Mesodermal cell (in vitro differentiated cells): ENCODE results near the gene PRRT1. TPM values are rescaled to one million over a fixed set of nuclear protein-coding genes. Genes with fewer than 3 reads are reported as not detected.

Experiments
- H3K27ac ChIP-seq: 2 replicates; pipeline ENCODE4 v1.7.0; 2013; ENCODE audit warnings: mild to moderate bottlenecking, low read depth, low read length, moderate library complexity; ENCODE audit not compliant: severe bottlenecking
- H3K36me3 ChIP-seq: 2 replicates; pipeline ENCODE4 v1.7.1; 2013; ENCODE audit warnings: mild to moderate bottlenecking, low read length, moderate library complexity; ENCODE audit not compliant: control insufficient read depth, insufficient read depth
- H3K4me1 ChIP-seq: one replicate; pipeline ENCODE4 v1.7.1; 2013; ENCODE audit warnings: mild to moderate bottlenecking, low read length; ENCODE audit not compliant: insufficient read depth, control insufficient read depth, poor library complexity, severe bottlenecking
- H3K4me3 ChIP-seq: 2 replicates; pipeline ENCODE4 v1.7.0; 2013; ENCODE audit warnings: low read length, control low read depth, mild to moderate bottlenecking; ENCODE audit not compliant: insufficient read depth, poor library complexity, severe bottlenecking; ENCODE audit errors: extremely low read depth
- H3K9me3 ChIP-seq: 2 replicates; pipeline ENCODE4 v1.7.1; 2013; ENCODE audit warnings: mild to moderate bottlenecking, low read length, moderate library complexity; ENCODE audit not compliant: control insufficient read depth
- WGBS, 2 experiments: methylation state at CpG; one replicate each; pipeline ENCODE4 v1.1.5; 2013; ENCODE audit warnings: missing lambda C conversion rate in 2 of 2; ENCODE audit not compliant: insufficient coverage in 2 of 2; 5-methylcytosine and 5-hydroxymethylcytosine counted together
- polyA plus RNA-seq, 2 experiments: library from polyadenylated mRNA; stranded (reverse); fragments of 50-300 nt; gene quantifications; one replicate each; pipeline ENCODE4 v1.2.3, GENCODE V29; 2013

The PRRT1 gene
- 4.9 TPM for polyA plus RNA-seq (2013, experiment 1 of 2)
- polyA plus RNA-seq (2013, experiment 2 of 2), result 3.4 TPM

DNA sequence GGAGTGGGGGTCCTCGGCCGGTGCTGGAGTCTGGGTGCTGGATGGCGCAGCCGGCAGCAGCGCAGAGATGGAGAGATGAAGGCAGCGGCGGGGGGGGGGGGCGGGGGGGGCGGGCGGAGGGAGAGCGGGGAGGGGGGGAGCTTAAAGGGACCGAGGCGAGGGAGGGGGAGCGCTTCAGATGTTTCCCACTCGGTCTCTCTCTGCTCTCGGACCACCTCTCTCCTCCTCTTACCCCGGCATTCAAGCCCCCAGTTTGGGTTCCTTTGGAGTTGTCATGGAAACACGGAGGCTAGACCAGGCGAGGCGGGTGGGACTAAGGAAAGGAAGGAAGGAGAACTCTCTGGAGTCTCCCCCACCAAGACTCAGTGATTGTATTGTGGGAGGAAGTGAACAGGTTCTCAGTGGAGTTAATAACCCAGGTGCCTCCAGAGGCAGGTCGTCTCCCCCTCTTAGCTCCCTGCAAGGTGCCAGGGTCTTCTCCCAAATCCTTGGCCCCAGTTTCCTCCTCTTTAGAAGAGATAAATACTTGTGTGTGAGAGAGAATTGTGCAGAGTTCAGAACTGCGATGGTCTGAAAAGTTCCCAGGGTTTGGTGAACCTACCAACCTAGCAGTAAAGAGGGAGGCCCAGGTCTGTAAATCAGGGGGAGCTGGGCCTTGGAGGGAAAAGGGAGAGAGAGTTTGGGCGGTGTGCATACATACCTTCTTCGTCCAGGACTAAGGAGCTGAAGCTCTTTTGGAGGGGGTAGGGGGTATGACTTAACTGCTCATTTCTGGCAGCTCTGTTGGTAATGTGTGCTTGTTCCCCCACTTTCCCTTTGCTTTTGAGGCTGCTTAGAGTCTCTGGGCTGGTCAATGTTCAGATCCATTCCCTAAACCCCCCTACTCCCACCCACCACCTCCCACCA lies at the start of gene PRRT1:
PRRT1 (minus strand) TSS at position 77 of the 906 bp plus-strand sequence. CDS start 112 bp downstream, outside the sequence.
- Histone ChIP-seq H3K27ac (peak within 1 kb of the TSS; percentile 98), H3K36me3 (peaks cover 20% of the 10 kb centered on the region), H3K9me3 (no peaks in the 10 kb centered on the region), H3K4me1 (peaks cover 22% of the 10 kb centered on the region), H3K4me3 (peak within 1 kb of the TSS; percentile 95)
- 22 to 33% methylated on average over 1 to 3 of the region's 24 CpGs for WGBS, 2 experiments

DNA sequence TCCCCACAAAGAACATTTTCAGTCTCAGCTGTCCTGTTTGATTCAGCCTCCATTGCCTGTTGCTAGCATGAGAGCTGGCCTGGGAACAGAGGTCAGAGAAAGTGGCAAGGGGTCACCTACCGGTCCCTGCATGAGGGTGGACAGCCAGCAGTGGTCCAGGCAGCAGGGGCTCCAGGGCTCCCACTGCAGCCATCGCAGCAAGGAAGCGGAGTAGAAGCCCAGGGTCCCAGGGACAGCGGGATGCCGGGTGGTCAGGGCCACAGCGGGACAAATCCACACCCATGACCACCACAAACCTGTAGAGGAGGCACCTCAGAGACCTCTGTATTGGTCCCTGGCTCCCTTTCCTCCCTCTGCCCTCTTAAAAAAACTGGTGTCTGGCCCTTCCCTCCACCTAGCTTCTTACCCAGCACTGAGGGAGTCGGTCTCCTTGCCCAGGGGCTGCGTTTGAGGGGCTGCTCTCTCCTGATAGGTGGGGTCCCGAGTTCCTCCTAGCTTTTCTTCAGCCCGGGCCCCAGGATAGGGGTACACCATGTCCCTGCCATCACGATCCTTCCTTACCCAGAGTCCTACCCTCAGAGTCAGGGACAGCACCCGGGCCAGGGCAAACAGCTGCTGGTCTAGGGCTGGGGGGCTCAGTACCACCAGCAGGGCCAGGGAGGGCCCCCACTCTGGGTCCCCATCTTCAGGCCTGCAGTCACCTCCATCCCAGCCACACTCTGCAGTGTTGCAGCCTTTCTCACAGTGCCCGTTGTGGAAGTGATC lies 49.2 kb upstream of the PRRT1 start:
- no peak overlapping the region for H3K27ac ChIP-seq
- peaks cover 7% of the 10 kb centered on the region for H3K4me1 ChIP-seq
- WGBS, 2 experiments, result 84 to 88% methylated on average over 10 to 11 of the region's 13 CpGs
- H3K9me3 ChIP-seq, result no peaks in the 10 kb centered on the region
- H3K36me3 ChIP-seq, result no peaks in the 10 kb centered on the region
- no peak overlapping the region for H3K4me3 ChIP-seq

DNA sequence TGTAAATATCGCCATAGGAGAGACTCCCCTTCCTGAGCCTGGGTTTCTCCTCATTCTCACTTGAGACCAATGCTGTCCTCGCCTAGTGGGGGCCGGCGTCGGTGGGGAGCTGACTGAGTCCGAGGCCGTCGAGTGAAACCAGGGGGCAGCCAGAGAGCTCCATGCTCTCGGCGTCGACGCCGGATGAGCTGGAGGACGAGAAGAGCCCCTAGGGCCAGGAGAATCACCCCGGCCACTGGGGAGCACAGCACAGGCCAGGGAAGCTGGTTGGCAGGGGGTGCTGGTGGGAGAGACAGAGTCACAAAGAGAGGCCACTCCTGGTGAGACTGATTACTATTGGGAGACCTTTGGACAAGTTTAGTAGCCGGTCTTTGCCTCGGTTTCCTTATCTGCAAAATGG lies 47.1 kb upstream of the PRRT1 start:
- H3K4me3 ChIP-seq, result no peak overlapping the region
- H3K27ac ChIP-seq, result no peak overlapping the region
- peaks cover 14% of the 10 kb centered on the region for H3K4me1 ChIP-seq
- no peaks in the 10 kb centered on the region for H3K9me3 ChIP-seq
- H3K36me3 ChIP-seq, result no peaks in the 10 kb centered on the region
- 91 to 94% methylated on average over 16 to 17 of the region's 17 CpGs for WGBS, 2 experiments

DNA sequence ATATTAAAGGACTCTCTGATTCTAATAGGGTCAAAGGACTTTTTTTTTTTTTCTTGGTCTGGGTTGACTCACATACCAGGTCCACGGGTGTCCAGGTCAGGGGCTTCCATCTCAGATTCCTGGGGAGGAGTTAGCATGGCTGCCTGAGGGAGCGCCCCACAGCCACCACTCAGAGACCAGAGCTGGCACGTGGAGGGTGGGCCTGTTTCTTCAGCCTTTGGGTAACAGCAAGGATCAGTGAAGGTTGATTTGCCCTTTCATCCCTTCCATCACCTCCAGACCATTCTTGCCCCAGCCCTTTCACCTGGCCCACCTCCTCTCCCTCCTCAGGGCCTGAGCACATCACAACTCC lies 46.6 kb upstream of the PRRT1 start:
- WGBS, 2 experiments, result 94 to 100% methylated on average over 1 to 2 of the region's 3 CpGs
- H3K27ac ChIP-seq, result no peak overlapping the region
- H3K4me3 ChIP-seq, result no peak overlapping the region

DNA sequence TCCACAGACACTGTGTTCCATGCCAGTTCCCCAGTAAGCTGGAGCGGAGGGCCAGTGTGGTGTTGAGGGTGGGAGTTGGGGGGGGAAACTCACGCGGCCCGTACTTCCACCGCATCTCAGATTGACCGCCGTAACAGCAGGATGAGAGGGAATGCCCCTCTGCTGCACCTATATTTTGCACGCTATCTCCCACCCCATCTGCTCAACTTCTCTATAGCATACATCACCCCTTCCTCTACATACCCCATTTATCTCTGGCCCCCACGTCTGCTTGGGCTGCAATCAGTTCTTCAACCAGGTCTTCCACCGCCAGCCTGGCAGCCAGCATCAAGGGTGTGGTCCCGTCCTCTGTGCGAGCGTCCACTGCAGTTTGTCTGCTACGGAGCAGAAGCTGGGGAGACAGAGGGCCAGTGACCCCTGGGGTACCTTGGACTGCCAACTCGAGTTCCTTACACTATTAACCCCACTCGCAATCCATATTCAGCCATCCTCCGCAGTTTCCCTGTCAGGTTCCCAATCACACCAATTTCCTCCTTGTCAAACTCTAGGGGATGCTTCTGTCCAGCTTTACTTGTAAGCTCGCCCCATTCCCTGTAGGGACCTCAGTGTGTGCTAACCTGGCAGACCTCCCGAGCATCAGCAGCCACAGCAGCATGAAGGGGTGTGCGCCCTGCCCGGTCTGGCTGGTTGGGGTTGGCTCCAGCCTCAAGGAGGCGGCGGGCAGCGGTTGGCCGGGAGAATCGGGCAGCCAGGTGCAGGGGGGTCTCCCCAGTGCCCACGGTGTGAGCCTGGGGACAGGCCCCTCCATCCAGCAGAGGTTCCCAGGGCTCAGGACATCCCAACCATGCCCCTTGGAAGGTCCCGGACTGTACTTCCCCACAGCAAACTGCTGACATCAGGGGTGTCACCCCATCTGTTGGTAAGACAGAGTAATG lies 45.2 kb upstream of the PRRT1 start:
- Histone ChIP-seq H3K4me1 (peaks cover 31% of the 10 kb centered on the region), H3K36me3 (no peaks in the 10 kb centered on the region), H3K9me3 (no peaks in the 10 kb centered on the region), H3K4me3 (peak overlapping the region; percentile 63), H3K27ac (peak overlapping the region; percentile 100)
- WGBS, 2 experiments, result 87 to 92% methylated on average over 17 to 26 of the region's 28 CpGs

More for the DNA sequence above, 46.6 kb upstream of the PRRT1 start:
- Histone ChIP-seq H3K4me1 (peaks cover 18% of the 10 kb centered on the region), H3K36me3 (no peaks in the 10 kb centered on the region), H3K9me3 (no peaks in the 10 kb centered on the region)

DNA sequence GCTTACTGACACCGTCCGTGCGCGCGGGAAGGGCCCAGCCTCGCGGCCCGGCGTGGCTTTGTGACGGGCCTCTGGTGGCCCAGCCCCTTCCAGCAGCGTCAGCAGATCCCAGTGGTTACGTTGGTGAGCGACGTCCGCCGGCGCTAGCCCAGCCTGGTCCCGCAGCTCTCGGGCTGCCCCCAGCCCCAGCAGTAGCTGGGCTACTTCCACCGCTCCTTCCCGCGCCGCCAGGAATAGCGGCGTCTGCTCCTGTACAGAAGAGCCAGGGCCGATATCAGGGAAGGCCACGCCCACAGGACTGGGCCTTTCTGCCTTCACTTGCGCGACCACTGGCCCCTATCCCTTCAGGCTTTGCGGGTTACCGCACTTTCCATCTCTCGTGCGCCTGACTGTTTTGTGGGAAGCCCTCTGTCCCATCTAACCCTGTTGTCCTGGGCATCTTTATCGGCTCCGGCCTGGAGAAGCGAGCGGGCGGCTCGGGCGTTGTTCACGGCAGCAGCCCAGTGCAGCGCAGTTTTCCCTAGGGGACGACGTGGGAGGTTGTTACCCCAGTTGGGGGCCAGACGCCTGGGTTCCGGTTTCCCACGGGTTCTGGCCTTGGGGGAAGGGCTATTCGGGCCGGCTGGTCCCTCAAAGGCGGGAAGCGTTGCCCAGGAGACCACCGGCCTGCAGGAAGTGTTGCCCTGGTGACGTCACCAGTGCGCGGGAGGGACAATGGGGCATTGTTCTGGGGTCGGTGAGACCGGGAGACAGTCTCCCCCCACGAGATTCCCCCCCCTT lies 44.4 kb upstream of the PRRT1 start:
- Histone ChIP-seq H3K4me1 (peaks cover 40% of the 10 kb centered on the region), H3K27ac (peak overlapping the region; percentile 100), H3K36me3 (no peaks in the 10 kb centered on the region), H3K9me3 (no peaks in the 10 kb centered on the region), H3K4me3 (peak overlapping the region; percentile 63)
- 0% methylated on average over 42 to 52 of the region's 58 CpGs for WGBS, 2 experiments

DNA sequence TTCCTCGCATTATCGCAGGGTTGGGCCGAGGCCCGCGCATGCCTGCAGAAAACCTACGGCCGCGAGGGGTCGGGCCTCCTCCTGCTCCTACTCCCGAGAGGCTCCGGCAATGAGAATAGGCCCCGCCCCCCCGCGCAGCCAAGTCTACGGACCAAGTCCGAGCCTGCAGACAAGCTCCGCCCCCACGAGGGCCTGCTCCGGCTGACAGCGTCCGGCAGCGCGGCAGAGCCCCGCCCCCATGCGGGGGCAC lies 43.8 kb upstream of the PRRT1 start:
- H3K9me3 ChIP-seq, result no peaks in the 10 kb centered on the region
- H3K27ac ChIP-seq, result peak overlapping the region; percentile 100
- peak overlapping the region; percentile 63 for H3K4me3 ChIP-seq
- no peaks in the 10 kb centered on the region for H3K36me3 ChIP-seq
- 0% methylated on average over 23 to 25 of the region's 25 CpGs for WGBS, 2 experiments
- H3K4me1 ChIP-seq, result peaks cover 45% of the 10 kb centered on the region

DNA sequence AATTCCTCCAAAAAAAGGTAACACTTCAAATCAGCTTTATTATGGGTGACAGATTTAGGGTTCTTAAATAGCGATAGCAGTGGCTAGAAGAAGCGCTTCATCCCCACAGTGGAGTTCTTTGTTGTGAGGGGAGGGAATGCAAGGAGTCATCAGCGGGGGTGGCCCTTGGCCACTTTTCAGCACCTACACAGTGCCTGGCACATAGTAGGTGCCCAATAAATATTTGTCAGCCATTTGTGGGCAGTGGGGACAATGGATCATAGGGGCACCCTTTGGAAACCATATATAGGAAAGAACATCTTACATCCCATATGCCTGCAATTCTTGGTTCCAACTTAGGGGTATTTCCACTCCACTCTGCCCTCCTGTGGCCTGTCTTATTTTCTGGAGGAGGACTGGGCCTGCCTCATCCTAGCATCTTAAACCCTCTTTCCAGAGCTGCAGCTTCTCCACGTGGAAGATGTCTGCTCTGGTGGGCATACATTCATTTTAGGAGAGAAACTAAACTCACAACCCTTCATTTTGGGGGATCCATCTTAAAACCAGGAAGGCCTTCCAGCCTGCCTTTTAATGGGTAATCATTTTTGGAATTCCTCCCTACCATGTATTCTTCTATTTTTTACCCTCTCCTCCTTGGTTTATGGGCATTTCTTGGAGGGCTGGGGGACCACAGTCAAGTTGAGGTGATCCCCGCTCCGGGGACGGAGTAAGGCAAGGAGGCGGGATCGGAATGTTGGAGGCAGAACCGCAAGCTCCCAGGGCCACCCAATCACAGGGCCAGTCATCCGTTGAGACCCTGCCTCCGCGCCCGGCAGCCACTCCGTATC lies 43.3 kb upstream of the PRRT1 start:
- peaks cover 49% of the 10 kb centered on the region for H3K4me1 ChIP-seq
- peak overlapping the region; percentile 29 for H3K4me3 ChIP-seq
- WGBS, 2 experiments, result 21 to 27% methylated on average over 9 to 13 of the region's 15 CpGs
- H3K36me3 ChIP-seq, result no peaks in the 10 kb centered on the region
- H3K27ac ChIP-seq, result peak overlapping the region; percentile 85
- no peaks in the 10 kb centered on the region for H3K9me3 ChIP-seq

DNA sequence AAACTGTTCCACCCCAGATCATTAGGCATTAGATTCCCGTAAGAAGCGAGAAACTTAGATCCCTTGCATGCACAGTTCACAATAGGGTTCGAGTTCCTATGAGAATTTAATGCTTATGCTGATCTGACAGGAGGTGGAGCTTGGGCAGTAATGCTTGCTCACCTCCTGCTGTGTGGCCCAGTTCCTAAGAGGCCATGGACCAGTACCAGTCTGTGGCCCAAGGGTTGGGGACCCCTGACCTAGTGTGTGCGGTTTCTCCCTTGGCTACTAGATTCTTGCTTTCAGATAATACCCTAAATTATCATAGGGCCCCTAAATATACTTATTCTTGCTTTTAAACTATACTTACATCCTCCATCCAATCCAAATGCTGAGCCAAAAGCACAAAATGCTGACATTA lies 42.6 kb upstream of the PRRT1 start:
- H3K36me3 ChIP-seq, result no peaks in the 10 kb centered on the region
- H3K4me3 ChIP-seq, result no peak overlapping the region
- no peaks in the 10 kb centered on the region for H3K9me3 ChIP-seq
- H3K27ac ChIP-seq, result peak overlapping the region; percentile 85
- WGBS, 2 experiments, result 89 to 100% methylated on average over 4 of the region's 4 CpGs
- peaks cover 49% of the 10 kb centered on the region for H3K4me1 ChIP-seq
